ENCODE measurements around the gene CLASP1. TPM values are rescaled to one million over a fixed set of nuclear protein-coding genes. Genes with fewer than 3 reads are reported as not detected.

The CLASP1 gene
- total RNA-seq, 1 donor from 2014 or later, result 110 TPM

- no peak overlapping the region for H3K27ac Mint-ChIP-seq
- Histone ChIP-seq H3K27ac (no peak overlapping the region), H3K79me2 (ENCODE audit: low read depth) (no peaks in the 10 kb centered on the region), H3K9ac (no peak overlapping the region), H4K20me1 (ENCODE audit: low read depth) (no peaks in the 10 kb centered on the region), H3F3A (ENCODE audit: low read depth) (no peaks in the 10 kb centered on the region), H3K9me3 (ENCODE audit: low read depth) (peaks cover 6% of the 10 kb centered on the region), H3K4me1 (no peaks in the 10 kb centered on the region), H3K36me3 (no peaks in the 10 kb centered on the region), H2AFZ (replicated peaks) (no peak overlapping the region), H3K4me3 (no peak overlapping the region), H3K27me3 (no peaks in the 10 kb centered on the region), H3K4me2 (no peak overlapping the region)
- peaks cover 8% of the 10 kb centered on the region for H3K9me3 Mint-ChIP-seq
- H3K36me3 Mint-ChIP-seq, result peaks cover 4% of the 10 kb centered on the region
- no peaks in the 10 kb centered on the region for H3K27me3 Mint-ChIP-seq (ENCODE audit: insufficient read depth, low read depth)
- no peak overlapping the region for H3K4me3 Mint-ChIP-seq
- TF ChIP-seq EZH2 (IDR thresholded peaks at IDR 0.05), result no peak
- TF ChIP-seq CTCF (IDR thresholded peaks at IDR 0.05), result no peak
- TF ChIP-seq EZH2phosphoT487 (IDR thresholded peaks at IDR 0.05), result no peak
- H3K4me1 Mint-ChIP-seq, result no peaks in the 10 kb centered on the region
- DNase-seq (ENCODE audit: low spot score), result no peak
Observed at GRCh38 chr2:121664086-121664485, 14.8 kb upstream of the CLASP1 start.

- no peak overlapping the region for H3K27ac ChIP-seq
- no peak for TF ChIP-seq CTCF (IDR thresholded peaks at IDR 0.05)
- TF ChIP-seq EZH2 (IDR thresholded peaks at IDR 0.05), result no peak
- TF ChIP-seq EZH2phosphoT487 (IDR thresholded peaks at IDR 0.05), result no peak
- Mint-ChIP-seq H3K9me3 (peaks cover 4% of the 10 kb centered on the region), H3K4me1 (no peaks in the 10 kb centered on the region), H3K36me3 (peaks cover 7% of the 10 kb centered on the region), H3K4me3 (no peak overlapping the region), H3K27ac (no peak overlapping the region), H3K27me3 (ENCODE audit: insufficient read depth, low read depth) (no peaks in the 10 kb centered on the region)
- no peaks in the 10 kb centered on the region for H3K79me2 ChIP-seq (ENCODE audit: low read depth)
- H3K36me3 ChIP-seq, result no peaks in the 10 kb centered on the region
- H3K4me3 ChIP-seq, result no peak overlapping the region
- H4K20me1 ChIP-seq (ENCODE audit: low read depth), result no peaks in the 10 kb centered on the region
- H3K4me1 ChIP-seq, result no peaks in the 10 kb centered on the region
- H3K9ac ChIP-seq, result no peak overlapping the region
- H3F3A ChIP-seq (ENCODE audit: low read depth), result no peaks in the 10 kb centered on the region
- H3K27me3 ChIP-seq, result no peaks in the 10 kb centered on the region
- H3K9me3 ChIP-seq (ENCODE audit: low read depth), result peaks cover under 1% of the 10 kb centered on the region
- no peak overlapping the region for H2AFZ ChIP-seq (replicated peaks)
- no peak overlapping the region for H3K4me2 ChIP-seq
- DNase-seq (ENCODE audit: low spot score), result no peak
Observed at GRCh38 chr2:121663434-121663833, 14.2 kb upstream of the CLASP1 start.

GRCh38 chr2:121662656-121663055, 13.4 kb upstream of the CLASP1 start:
- Histone ChIP-seq H3K4me1 (no peaks in the 10 kb centered on the region), H2AFZ (replicated peaks) (no peak overlapping the region), H3K4me3 (no peak overlapping the region), H3F3A (ENCODE audit: low read depth) (no peaks in the 10 kb centered on the region), H3K79me2 (ENCODE audit: low read depth) (no peaks in the 10 kb centered on the region), H3K27ac (no peak overlapping the region), H3K9me3 (ENCODE audit: low read depth) (no peaks in the 10 kb centered on the region), H3K9ac (no peak overlapping the region), H3K4me2 (no peak overlapping the region), H4K20me1 (ENCODE audit: low read depth) (no peaks in the 10 kb centered on the region), H3K27me3 (no peaks in the 10 kb centered on the region), H3K36me3 (no peaks in the 10 kb centered on the region)
- no peak overlapping the region for H3K4me3 Mint-ChIP-seq
- no peak overlapping the region for H3K27ac Mint-ChIP-seq
- DNase-seq (ENCODE audit: low spot score), result no peak
- peaks cover 5% of the 10 kb centered on the region for H3K36me3 Mint-ChIP-seq
- H3K4me1 Mint-ChIP-seq, result no peaks in the 10 kb centered on the region
- TF ChIP-seq EZH2phosphoT487 (IDR thresholded peaks at IDR 0.05) (no peak), CTCF (IDR thresholded peaks at IDR 0.05) (no peak), EZH2 (IDR thresholded peaks at IDR 0.05) (no peak)
- no peaks in the 10 kb centered on the region for H3K27me3 Mint-ChIP-seq (ENCODE audit: insufficient read depth, low read depth)
- no peaks in the 10 kb centered on the region for H3K9me3 Mint-ChIP-seq
